Daoy (cell line): ENCODE data around the gene FGF5. TPM values are rescaled to one million over a fixed set of nuclear protein-coding genes. Genes with fewer than 3 reads are reported as not detected.
"Not testable (repeated sequence)": the region's sequence is repeated elsewhere in the genome, so short reads cannot be mapped to it uniquely, and the experiment has no call there.

Experiments used
- DNase-seq: peaks from one replicate; pipeline ENCODE4 v3.0.0-alpha.2; 2015; ENCODE audit warnings: low read depth
- total RNA-seq: library from RNA; depleted of rRNA; stranded (reverse); fragments of >200 nt; shearing (Covaris generic); gene quantifications from 2 replicates; pipeline ENCODE4 v1.2.3, GENCODE V29; 2014

The FGF5 gene
- total RNA-seq, 1 experiment from 2014 or later = 0.23 TPM

DNA sequence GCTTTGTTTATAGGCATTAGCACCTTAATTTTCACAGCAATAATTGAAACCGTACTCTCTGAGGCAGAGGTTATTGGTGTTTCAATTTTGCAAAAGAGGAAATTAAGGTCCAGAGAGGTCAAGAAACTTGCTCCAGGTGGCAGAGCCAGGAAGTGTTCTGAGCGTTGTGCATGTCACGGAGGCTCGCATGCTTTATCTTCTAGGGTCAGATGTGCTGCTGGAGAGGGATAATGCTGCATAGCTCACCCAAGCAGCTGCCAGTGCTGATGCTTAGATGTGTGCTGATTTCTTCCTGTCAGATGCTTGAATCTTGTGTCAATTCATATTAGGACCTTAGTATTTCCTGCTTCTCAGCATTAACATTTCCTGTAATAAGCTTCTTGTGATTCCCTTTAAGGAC lies 13.0 kb upstream of the FGF5 start:
- DNase-seq = no peak

DNA sequence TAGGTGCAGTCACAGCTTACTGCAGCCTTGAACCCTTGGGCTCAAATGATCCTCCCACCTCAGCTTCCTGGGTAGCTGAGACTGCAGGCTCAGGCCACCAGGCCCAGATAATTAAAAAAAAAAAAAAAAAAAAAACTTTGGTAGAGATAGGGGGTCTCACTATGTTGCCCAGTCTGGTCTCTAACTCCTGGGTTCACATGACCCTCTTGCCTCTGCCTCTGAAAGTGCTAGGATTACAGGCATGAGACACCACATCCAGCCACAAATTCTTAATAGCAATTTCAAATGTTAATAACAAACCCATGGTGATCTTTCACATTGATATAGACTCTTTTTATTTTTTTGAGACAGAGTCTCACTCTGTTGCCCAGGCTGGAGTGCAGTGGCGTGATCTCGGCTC lies 12.3 kb upstream of the FGF5 start:
- no peak for DNase-seq

DNA sequence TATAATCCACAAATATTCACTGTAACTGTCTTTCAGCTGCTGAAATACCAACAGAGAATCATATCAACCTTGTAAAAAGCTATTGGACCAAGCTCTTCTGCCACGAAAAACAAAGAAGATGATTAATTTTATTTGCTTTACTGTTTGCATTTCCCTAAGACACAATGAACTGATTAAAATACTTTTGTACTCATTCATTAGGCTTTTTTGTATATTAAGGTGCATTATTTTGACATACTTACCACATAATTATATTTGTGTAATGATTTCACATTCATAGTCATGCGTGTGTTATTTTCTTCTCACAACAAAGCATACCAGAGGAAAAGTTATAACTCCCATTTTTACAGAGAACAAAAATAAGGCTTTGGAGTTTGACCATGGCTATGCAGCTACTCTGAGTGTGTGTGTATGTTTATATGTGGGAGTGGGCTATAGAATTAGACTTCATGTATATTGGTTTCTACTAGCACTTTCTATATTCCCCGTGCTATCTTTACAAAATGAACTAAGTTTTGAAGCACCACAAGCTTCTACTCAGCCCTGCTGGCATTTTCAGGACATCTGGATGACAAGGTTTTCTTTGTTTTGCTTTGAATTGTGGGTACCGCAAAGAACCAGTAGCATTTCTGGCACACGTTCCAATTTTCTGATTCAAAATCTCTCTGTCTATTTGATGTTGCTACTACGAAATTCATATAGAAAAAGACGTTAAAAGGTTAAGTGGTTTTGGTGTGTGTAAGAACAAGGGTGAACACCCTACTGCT lies 11.0 kb upstream of the FGF5 start:
- DNase-seq = no peak

GRCh38 chr4:80257851-80258250 lies 8.6 kb upstream of the FGF5 start:
- DNase-seq = no peak

GRCh38 chr4:80259012-80259411 lies 7.5 kb upstream of the FGF5 start:
- no peak for DNase-seq

GRCh38 chr4:80259817-80260216 lies 6.6 kb upstream of the FGF5 start:
- DNase-seq = no peak

- DNase-seq = no peak
Observed at GRCh38 chr4:80261989-80262600, 4.4 kb upstream of the FGF5 start.

DNA sequence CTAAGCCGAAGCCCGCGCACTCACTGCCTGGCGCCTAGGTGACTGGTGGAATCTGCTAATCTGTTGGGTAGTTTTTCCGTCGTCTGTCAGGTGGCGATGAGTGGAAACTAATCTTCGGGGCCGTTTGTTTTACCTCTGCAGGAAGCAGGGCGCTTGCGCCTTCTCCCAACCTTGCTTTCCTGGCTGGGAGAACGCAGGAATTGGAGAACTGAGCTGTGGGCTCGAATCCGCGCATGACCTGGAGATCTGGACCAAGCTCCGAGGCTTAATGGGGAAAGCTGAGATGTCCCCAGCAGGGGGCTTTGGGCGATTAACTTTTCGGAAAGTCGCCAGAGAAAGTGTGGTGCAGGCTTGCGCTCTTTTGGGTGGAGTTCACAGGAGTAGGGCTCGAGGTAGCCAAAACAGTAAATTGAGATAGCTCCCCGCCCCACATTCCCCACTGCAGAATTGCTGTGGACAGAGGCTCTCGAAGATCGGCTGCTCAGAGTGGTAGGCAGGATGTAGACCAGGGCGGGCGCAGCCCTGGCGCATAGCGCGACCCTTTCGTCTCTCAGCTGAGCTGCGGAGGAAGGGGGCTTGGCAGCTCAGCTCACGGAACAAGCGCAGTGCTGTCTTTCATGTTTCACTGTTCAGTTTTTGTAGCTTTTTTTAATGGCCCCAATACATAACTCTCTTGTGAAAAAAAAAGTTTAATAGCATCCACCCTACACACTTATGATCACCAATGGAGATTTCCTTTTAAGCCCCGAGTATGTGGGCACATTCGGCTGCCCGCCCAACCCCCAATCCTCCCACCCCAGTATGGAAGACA lies 2.7 kb upstream of the FGF5 start:
- no peak for DNase-seq

- no peak for DNase-seq
Observed at GRCh38 chr4:80264352-80264647, 2.2 kb upstream of the FGF5 start.

GRCh38 chr4:80264825-80265224 lies 1.6 kb upstream of the FGF5 start:
- DNase-seq = no peak

GRCh38 chr4:80265571-80266252 lies 752 bp upstream of the FGF5 start:
- peak; percentile 39 for DNase-seq

- peak; percentile 47 for DNase-seq
Observed at GRCh38 chr4:80266902-80267380, 477 bp downstream of the FGF5 start.

GRCh38 chr4:80268081-80268823 lies 1.8 kb downstream of the FGF5 start:
- no peak for DNase-seq

GRCh38 chr4:80268936-80269335 lies 2.5 kb downstream of the FGF5 start:
- no peak for DNase-seq

- DNase-seq = no peak
Observed at GRCh38 chr4:80270321-80270720, 3.9 kb downstream of the FGF5 start.

- no peak for DNase-seq
Observed at GRCh38 chr4:80270868-80271267, 4.4 kb downstream of the FGF5 start.

GRCh38 chr4:80271801-80272200 lies 5.3 kb downstream of the FGF5 start:
- no peak for DNase-seq

DNA sequence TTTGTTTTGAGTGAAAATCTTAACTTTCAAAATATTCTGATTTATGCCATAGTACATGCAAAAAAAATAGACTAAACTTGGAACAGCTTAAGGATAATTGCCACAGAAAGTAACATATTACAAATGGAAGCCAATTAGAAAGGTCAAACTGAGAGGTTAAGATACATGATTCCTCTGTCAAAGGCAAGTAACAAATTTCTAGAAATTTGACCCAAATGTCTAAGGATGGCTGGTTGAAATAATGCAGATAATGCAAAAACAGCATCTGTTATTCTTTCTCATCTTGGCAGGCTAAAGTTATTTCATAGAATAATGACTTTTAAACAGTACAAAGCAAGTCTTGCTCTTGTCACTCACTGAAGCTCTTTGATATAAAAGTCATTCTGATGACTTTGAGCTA lies 10.5 kb downstream of the FGF5 start:
- DNase-seq = no peak

GRCh38 chr4:80279751-80280150 lies 13.3 kb downstream of the FGF5 start:
- no peak for DNase-seq

DNA sequence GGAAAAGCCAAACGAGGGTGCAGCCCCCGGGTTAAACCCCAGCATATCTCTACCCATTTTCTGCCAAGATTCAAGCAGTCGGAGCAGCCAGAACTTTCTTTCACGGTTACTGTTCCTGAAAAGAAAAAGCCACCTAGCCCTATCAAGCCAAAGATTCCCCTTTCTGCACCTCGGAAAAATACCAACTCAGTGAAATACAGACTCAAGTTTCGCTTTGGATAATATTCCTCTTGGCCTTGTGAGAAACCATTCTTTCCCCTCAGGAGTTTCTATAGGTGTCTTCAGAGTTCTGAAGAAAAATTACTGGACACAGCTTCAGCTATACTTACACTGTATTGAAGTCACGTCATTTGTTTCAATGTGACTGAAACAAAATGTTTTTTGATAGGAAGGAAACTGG lies 20.0 kb downstream of the FGF5 start:
- no peak for DNase-seq

DNA sequence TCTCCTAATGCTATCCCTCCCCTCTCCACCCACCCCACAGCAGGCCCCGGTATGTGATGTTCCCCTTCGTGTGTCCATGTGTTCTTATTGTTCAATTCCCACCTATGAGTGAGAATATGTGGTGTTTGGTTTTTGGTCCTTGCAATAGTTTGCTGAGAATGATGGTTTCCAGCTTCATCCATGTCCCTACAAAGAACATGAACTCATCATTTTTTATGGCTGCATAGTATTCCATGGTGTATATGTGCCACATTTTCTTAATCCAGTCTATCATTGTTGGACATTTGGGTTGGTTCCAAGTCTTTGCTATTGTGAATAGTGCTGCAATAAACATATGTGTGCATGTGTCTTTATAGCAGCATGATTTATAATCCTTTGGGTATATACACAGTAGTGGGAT lies 24.2 kb downstream of the FGF5 start:
- not testable (repeated sequence) for DNase-seq

GRCh38 chr4:80294206-80294605 lies 27.7 kb downstream of the FGF5 start:
- no peak for DNase-seq
